Activated naive CD8-positive, alpha-beta T cell treated with anti-CD3 and anti-CD28 coated beads for 36 hours (primary cell): ENCODE data around the gene SLC49A3. TPM values are rescaled to one million over a fixed set of nuclear protein-coding genes. Genes with fewer than 3 reads are reported as not detected.
"Not testable (repeated sequence)": the region's sequence is repeated elsewhere in the genome, so short reads cannot be mapped to it uniquely, and the experiment has no call there.

Experiments
- DNase-seq: peaks from one replicate; pipeline ENCODE4 v3.0.0; 2021
- H3K27ac Mint-ChIP-seq: one replicate; pipeline ENCODE4 v1.8.0; 2022; ENCODE audit warnings: mild to moderate bottlenecking, moderate library complexity, mixed read lengths
- H3K27me3 Mint-ChIP-seq: one replicate; pipeline ENCODE4 v1.8.0; 2022; ENCODE audit warnings: mild to moderate bottlenecking, mixed read lengths
- H3K36me3 Mint-ChIP-seq: one replicate; pipeline ENCODE4 v1.8.0; 2021; ENCODE audit warnings: mild to moderate bottlenecking, mixed read lengths
- H3K4me1 Mint-ChIP-seq: one replicate; pipeline ENCODE4 v1.8.0; 2021; ENCODE audit warnings: mixed read lengths
- H3K4me3 Mint-ChIP-seq: one replicate; pipeline ENCODE4 v1.8.0; 2022; ENCODE audit warnings: mild to moderate bottlenecking, moderate library complexity, mixed read lengths
- H3K9me3 Mint-ChIP-seq: one replicate; pipeline ENCODE4 v1.8.0; 2022; ENCODE audit warnings: mixed read lengths
- total RNA-seq, 2 experiments: library from RNA; stranded (reverse); gene quantifications; one replicate each; pipeline ENCODE4 v1.2.3, GENCODE V29; 2021

The SLC49A3 gene
- total RNA-seq, 2 experiments from 2014 or later, result 0.38 to 0.43 TPM

DNA sequence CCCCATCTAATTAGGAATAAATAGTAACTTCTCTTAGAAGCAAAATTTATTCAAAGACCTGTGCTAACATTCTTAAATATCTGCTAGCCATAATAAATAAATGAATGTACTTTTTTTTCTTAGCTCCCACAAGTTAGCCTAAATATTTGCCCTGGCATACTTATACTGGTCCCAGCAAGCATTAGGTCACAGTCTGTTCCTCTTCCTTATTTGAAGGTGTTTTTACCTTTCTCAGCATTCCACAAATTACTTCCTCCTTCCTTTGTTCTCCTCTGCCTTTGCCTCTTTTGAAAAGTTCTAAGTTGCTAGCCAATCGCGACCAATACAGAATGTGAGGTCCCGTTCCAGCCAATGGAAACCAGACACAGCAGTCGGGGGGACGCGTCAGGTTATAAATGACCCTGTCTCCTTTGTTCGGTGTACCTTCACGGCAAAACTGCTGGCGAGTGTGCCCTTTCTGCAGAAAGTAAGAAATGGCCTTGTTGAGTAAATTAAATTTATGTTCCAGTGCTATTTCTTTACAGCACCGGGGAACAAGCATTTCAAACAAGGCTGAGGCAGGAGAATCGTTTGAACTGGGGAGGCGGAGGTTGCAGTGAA lies 5.5 kb upstream of the SLC49A3 start:
- not testable (repeated sequence) for H3K36me3 Mint-ChIP-seq

DNA sequence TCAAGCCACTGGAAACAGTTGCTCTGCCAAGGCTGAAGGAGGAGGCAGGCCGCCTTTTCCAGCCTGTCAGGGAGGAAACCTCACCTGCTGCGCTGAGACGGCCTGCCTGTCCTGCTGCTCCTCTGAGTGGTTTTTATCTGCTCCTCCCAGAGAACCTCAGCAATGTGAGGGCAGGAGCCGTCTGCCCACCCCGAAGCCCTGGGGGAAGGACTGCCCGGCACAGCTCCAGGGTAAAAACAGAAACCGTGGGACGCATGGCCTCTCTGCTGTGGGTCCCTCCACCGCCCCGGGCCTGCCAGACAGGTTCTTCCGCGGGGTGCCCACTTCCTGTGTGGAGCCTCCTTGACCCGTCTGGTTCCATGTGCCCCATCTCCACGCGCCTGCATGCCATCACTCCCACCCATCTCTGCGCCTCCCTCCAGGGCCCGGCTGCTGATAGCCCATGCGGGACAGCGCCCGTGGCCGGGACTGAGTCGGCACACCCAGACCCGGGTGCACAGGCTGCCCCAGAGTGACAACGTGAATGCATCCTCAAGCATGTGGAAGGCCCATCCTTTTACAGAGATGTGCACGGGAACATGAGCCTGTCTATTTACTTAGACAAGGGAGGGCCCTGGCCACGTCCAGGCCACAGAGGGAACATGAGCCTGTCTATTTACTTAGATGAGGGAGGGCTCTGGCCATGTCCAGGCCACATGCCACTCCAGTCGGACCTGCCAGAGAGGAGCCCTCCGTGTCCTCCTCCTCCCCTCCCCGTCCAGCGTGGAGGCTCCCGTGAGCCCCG lies 4.0 kb upstream of the SLC49A3 start:
- Mint-ChIP-seq H3K27me3 (peaks cover 13% of the 10 kb centered on the region), H3K9me3 (no peaks in the 10 kb centered on the region), H3K36me3 (no peaks in the 10 kb centered on the region), H3K27ac (no peak overlapping the region), H3K4me1 (no peaks in the 10 kb centered on the region), H3K4me3 (no peak overlapping the region)
- no peak for DNase-seq

More for the DNA sequence above, 5.5 kb upstream of the SLC49A3 start:
- H3K27ac Mint-ChIP-seq, DNase-seq, H3K4me3 Mint-ChIP-seq, H3K4me1 Mint-ChIP-seq, H3K9me3 Mint-ChIP-seq: not testable (repeated sequence)
- peaks cover 13% of the 10 kb centered on the region for H3K27me3 Mint-ChIP-seq

DNA sequence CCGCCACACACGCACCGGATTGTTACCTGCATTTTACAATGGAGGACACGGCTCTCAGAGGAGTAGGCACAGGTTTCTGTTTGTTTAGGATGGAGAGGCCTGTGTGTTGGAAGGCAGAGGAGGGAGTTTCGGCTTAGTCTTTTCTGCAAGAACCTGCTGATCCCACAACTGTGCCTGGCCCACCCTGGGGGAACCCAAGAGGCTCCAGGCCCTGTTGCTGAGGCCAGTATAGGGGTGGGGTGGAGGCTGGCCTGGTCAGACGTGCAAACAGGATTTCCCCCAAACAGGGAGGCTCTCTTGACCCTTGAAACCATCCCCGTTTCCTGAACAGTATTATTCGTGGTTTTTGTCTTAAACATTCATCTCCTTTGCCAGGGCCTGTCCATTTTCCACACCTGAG lies 772 bp upstream of the SLC49A3 start:
- H3K4me1 Mint-ChIP-seq, result no peaks in the 10 kb centered on the region
- DNase-seq, result no peak
- H3K27me3 Mint-ChIP-seq, result peaks cover 14% of the 10 kb centered on the region
- no peak overlapping the region for H3K4me3 Mint-ChIP-seq
- no peaks in the 10 kb centered on the region for H3K9me3 Mint-ChIP-seq
- no peaks in the 10 kb centered on the region for H3K36me3 Mint-ChIP-seq
- no peak overlapping the region for H3K27ac Mint-ChIP-seq

- H3K27me3 Mint-ChIP-seq, result peaks cover 15% of the 10 kb centered on the region
- H3K27ac Mint-ChIP-seq, result no peak overlapping the region
- DNase-seq, result no peak
- H3K36me3 Mint-ChIP-seq, result no peaks in the 10 kb centered on the region
- peak overlapping the region; percentile 7 for H3K4me3 Mint-ChIP-seq
- no peaks in the 10 kb centered on the region for H3K4me1 Mint-ChIP-seq
- no peaks in the 10 kb centered on the region for H3K9me3 Mint-ChIP-seq
These were observed 739 bp downstream of the SLC49A3 start for GRCh38 chr4:687971-688853.

DNA sequence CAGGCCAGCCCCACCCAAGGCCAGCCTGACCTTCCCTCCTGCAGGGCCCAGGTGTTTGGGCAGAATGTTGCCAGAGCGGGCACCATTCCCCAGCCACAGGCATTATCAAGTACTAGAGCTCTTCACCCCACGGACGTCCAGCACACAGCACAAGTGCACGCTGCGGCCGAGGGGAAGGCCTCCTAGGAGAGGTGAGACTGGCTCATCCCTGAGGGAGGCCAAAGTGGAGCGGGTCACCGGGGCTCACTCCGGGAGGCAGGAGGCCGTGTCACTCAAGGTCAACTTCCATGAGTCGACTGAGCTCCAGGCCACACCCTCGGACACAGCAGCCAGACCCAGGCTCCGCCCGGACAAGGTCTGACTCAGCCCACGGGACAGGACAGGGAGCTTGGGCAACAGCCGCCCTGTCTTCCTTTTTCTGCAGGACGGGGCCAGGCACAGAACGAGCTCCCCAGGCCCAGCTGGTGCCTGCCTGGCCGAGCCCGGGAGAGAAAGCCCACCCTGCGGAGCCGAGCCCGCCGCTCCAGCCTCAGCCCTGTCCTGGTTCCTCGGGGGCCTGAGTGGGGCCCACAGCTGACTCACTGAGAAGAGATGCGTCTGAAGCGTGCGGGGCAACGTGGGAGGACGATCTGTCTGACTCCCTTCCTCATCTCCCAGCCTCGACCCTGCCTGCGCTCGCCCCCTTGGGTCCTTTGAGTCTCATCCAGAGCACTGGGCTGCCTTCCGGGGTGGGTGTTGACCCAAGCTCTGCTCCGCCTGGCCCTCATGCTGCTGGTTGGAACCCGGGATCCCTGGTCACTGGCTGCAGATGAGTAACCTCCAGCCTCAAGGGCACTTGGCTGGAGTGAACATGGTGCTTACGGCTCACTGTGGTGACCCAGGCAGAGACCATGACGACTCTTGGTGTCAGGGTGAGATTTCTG lies 1.6 kb downstream of the SLC49A3 start:
- H3K27me3 Mint-ChIP-seq, result peaks cover 15% of the 10 kb centered on the region
- H3K4me1 Mint-ChIP-seq, result no peaks in the 10 kb centered on the region
- no peaks in the 10 kb centered on the region for H3K9me3 Mint-ChIP-seq
- no peaks in the 10 kb centered on the region for H3K36me3 Mint-ChIP-seq
- no peak overlapping the region for H3K27ac Mint-ChIP-seq
- no peak for DNase-seq
- no peak overlapping the region for H3K4me3 Mint-ChIP-seq

GRCh38 chr4:686413-687040 lies 2.4 kb downstream of the SLC49A3 start:
- no peaks in the 10 kb centered on the region for H3K9me3 Mint-ChIP-seq
- peaks cover 15% of the 10 kb centered on the region for H3K27me3 Mint-ChIP-seq
- H3K4me3 Mint-ChIP-seq, result no peak overlapping the region
- DNase-seq, result no peak
- H3K4me1 Mint-ChIP-seq, result no peaks in the 10 kb centered on the region
- no peak overlapping the region for H3K27ac Mint-ChIP-seq
- no peaks in the 10 kb centered on the region for H3K36me3 Mint-ChIP-seq

GRCh38 chr4:685679-686412 lies 3.1 kb downstream of the SLC49A3 start:
- Mint-ChIP-seq H3K4me3 (no peak overlapping the region), H3K27me3 (peaks cover 15% of the 10 kb centered on the region), H3K27ac (no peak overlapping the region), H3K9me3 (no peaks in the 10 kb centered on the region), H3K36me3 (no peaks in the 10 kb centered on the region), H3K4me1 (no peaks in the 10 kb centered on the region)
- DNase-seq, result no peak

DNA sequence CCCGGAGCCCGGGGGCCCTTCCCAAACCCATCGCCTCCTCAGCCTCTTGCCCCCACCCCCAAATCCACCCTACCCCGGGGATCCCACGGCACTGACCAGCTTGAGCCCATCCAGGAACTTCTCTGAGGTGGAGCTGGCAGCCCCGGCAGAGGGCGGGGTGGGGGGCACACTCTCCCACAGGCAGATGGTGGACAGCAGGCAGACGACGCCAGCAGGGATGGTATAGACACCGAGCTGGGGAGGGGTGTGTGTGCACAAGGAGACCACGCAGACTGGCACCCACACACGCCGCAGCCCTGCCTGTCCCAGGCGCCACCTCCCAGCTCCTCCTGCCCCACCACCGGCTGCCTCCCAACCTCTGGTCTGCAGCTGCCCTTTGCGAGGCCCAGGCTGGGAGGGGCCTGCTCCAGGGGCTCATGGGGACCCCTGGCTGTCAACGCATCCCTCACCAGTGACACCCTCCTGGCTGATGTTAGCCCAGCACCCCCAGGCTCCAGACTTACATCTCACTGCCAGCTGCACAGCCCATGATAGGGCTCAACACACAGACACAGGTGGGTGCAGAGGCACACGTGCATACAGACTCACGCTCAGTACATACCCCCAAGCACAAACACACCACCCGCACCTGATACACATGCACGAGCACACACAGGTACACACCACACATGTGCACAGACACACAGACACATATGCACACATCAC lies 4.2 kb downstream of the SLC49A3 start:
- H3K4me1 Mint-ChIP-seq, result no peaks in the 10 kb centered on the region
- no peak for DNase-seq
- no peak overlapping the region for H3K4me3 Mint-ChIP-seq
- peaks cover 7% of the 10 kb centered on the region for H3K27me3 Mint-ChIP-seq
- no peaks in the 10 kb centered on the region for H3K36me3 Mint-ChIP-seq
- no peak overlapping the region for H3K27ac Mint-ChIP-seq
- no peaks in the 10 kb centered on the region for H3K9me3 Mint-ChIP-seq

DNA sequence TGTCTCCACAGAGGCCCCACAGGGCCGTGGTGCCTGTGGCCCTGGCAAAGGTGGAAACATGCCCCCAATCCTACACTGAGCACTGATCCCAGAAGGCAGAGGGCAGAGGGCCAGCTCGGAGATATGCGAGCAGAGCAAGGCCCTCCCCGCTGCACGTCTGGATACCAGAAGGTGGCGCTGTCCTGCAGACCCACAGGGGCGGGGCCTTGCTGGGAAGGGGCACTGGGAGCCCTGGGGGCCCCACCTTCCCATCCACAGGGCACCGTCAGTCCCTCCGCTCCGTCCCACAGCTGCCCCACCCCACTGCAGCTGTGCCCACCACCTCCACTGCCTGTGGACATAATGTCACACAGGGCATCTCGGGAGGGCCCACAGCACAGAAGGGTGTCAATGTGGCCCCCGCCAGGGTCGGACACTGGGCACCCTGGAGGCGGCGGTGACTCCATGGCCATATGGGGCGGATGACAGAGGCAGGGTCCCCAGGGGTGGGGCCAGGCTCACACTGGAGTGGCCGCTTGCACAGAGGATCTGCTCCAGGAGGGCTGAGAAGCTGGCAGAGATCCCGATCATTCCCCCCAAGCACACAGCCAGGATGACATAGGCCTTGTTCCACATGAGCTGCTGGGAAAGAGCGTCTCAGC lies 4.8 kb downstream of the SLC49A3 start:
- DNase-seq, result peak; percentile 49
- H3K27me3 Mint-ChIP-seq, result peaks cover 7% of the 10 kb centered on the region
- no peak overlapping the region for H3K4me3 Mint-ChIP-seq
- H3K36me3 Mint-ChIP-seq, result no peaks in the 10 kb centered on the region
- H3K27ac Mint-ChIP-seq, result no peak overlapping the region
- H3K9me3 Mint-ChIP-seq, result no peaks in the 10 kb centered on the region
- no peaks in the 10 kb centered on the region for H3K4me1 Mint-ChIP-seq

- Mint-ChIP-seq H3K36me3 (no peaks in the 10 kb centered on the region), H3K27me3 (peaks cover 7% of the 10 kb centered on the region), H3K4me3 (no peak overlapping the region), H3K4me1 (no peaks in the 10 kb centered on the region), H3K27ac (no peak overlapping the region), H3K9me3 (no peaks in the 10 kb centered on the region)
- no peak for DNase-seq
These were observed 5.6 kb downstream of the SLC49A3 start for GRCh38 chr4:683247-683897.

DNA sequence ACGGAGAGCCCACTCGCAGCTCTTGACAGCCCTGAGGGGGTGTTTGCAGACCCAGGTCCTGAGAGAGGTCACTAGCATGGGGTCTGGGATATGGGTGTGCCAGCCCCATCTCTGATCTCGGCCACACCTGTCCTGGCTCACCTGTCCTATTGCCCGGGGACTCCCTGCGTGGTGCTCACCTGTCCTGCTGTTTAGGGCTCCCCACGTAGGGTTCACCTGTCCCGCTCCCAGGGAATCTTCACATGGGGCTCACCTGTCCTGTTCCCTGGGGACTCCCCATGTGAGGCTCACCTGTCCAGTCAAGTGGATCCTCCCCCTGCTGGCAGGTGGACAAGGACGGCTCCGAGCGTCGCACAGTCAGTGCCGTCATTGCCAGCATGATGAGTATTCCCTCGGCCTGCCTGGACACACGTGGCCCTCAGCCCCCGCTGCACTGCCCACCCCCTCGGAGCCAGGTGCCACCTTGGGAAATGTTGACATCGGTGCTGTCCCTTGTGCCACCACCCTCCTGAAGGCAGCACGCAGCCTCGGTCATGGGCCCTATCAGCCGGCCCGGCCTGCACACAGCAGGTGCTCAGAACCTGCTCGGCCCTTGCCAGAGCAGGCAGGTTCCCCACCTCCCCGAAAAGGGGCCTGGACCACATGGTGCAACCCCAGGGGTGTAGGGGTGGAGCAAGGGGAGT lies 6.3 kb downstream of the SLC49A3 start:
- no peak for DNase-seq
- no peak overlapping the region for H3K4me3 Mint-ChIP-seq
- H3K27ac Mint-ChIP-seq, result no peak overlapping the region
- no peaks in the 10 kb centered on the region for H3K9me3 Mint-ChIP-seq
- H3K36me3 Mint-ChIP-seq, result no peaks in the 10 kb centered on the region
- H3K27me3 Mint-ChIP-seq, result peaks cover 5% of the 10 kb centered on the region
- H3K4me1 Mint-ChIP-seq, result no peaks in the 10 kb centered on the region
